ENCODE data around the gene CDT1. TPM values are rescaled to one million over a fixed set of nuclear protein-coding genes. Genes with fewer than 3 reads are reported as not detected.

Gene CDT1
- total RNA-seq, 1 experiment from 2014 or later: 160 TPM

GRCh38 chr16:88819126-88819525, 15.5 kb downstream of the CDT1 start:
- CTCF ChIA-PET: no interaction called here
- POLR2A ChIA-PET: no interaction called here
- DNase-seq (ENCODE audit: low read depth, low spot score) (no peak), ATAC-seq (no peak)
- TF ChIP-seq SP1 (IDR thresholded peaks at IDR 0.05; ENCODE audit: low read depth) (no peak), CEBPB (IDR thresholded peaks at IDR 0.05; ENCODE audit: low read depth) (no peak), FOSL1 (IDR thresholded peaks at IDR 0.05; ENCODE audit: low read depth) (no peak), SRF (IDR thresholded peaks at IDR 0.05; ENCODE audit: low read depth) (no peak), RAD21 (IDR thresholded peaks at IDR 0.05; ENCODE audit: low read depth) (no peak), EZH2 (IDR thresholded peaks at IDR 0.05) (no peak), POLR2A (IDR thresholded peaks at IDR 0.05; ENCODE audit: borderline replicate concordance, extremely low read depth, insufficient read depth, insufficient read length) (no peak), EGR1 (IDR thresholded peaks at IDR 0.05; ENCODE audit: low read depth) (no peak), JUND (IDR thresholded peaks at IDR 0.05) (no peak), TCF7L2 (IDR thresholded peaks at IDR 0.05; ENCODE audit: borderline replicate concordance, extremely low read depth, insufficient read depth, insufficient read length) (no peak), CTCF (IDR thresholded peaks at IDR 0.05 in 2 of 3, conservative IDR thresholded peaks at IDR 0.05 in 1 of 3; ENCODE audit: borderline replicate concordance in 1 of 3, insufficient read depth in 1 of 3, low read depth in 2 of 3, low read length in 2 of 3) (no peak), ZNF274 (IDR thresholded peaks at IDR 0.05; ENCODE audit: low read depth, low read length) (no peak), YY1 (IDR thresholded peaks at IDR 0.05; ENCODE audit: extremely low read depth, insufficient replicate concordance, low read depth, low read length) (no peak), ELF1 (IDR thresholded peaks at IDR 0.05; ENCODE audit: borderline replicate concordance, low read depth) (no peak), CBX3 (IDR thresholded peaks at IDR 0.05; ENCODE audit: low read depth) (no peak), EZH2phosphoT487 (IDR thresholded peaks at IDR 0.05; ENCODE audit: borderline replicate concordance) (no peak)
- TF ChIP-seq, protein P1, sequence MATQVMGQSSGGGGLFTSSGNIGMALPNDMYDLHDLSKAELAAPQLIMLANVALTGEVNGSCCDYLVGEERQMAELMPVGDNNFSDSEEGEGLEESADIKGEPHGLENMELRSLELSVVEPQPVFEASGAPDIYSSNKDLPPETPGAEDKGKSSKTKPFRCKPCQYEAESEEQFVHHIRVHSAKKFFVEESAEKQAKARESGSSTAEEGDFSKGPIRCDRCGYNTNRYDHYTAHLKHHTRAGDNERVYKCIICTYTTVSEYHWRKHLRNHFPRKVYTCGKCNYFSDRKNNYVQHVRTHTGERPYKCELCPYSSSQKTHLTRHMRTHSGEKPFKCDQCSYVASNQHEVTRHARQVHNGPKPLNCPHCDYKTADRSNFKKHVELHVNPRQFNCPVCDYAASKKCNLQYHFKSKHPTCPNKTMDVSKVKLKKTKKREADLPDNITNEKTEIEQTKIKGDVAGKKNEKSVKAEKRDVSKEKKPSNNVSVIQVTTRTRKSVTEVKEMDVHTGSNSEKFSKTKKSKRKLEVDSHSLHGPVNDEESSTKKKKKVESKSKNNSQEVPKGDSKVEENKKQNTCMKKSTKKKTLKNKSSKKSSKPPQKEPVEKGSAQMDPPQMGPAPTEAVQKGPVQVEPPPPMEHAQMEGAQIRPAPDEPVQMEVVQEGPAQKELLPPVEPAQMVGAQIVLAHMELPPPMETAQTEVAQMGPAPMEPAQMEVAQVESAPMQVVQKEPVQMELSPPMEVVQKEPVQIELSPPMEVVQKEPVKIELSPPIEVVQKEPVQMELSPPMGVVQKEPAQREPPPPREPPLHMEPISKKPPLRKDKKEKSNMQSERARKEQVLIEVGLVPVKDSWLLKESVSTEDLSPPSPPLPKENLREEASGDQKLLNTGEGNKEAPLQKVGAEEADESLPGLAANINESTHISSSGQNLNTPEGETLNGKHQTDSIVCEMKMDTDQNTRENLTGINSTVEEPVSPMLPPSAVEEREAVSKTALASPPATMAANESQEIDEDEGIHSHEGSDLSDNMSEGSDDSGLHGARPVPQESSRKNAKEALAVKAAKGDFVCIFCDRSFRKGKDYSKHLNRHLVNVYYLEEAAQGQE (IDR thresholded peaks at IDR 0.05; ENCODE audit: low read depth): no peak
- TF ChIP-seq, protein P2, sequence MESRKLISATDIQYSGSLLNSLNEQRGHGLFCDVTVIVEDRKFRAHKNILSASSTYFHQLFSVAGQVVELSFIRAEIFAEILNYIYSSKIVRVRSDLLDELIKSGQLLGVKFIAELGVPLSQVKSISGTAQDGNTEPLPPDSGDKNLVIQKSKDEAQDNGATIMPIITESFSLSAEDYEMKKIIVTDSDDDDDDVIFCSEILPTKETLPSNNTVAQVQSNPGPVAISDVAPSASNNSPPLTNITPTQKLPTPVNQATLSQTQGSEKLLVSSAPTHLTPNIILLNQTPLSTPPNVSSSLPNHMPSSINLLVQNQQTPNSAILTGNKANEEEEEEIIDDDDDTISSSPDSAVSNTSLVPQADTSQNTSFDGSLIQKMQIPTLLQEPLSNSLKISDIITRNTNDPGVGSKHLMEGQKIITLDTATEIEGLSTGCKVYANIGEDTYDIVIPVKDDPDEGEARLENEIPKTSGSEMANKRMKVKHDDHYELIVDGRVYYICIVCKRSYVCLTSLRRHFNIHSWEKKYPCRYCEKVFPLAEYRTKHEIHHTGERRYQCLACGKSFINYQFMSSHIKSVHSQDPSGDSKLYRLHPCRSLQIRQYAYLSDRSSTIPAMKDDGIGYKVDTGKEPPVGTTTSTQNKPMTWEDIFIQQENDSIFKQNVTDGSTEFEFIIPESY (IDR thresholded peaks at IDR 0.05; ENCODE audit: extremely low read depth, insufficient replicate concordance, low read length): no peak
- Histone ChIP-seq H3K4me2 (ENCODE audit: low read length) (no peak overlapping the region), H3K36me3 (ENCODE audit: control insufficient read depth in 1 of 2, insufficient read depth in 2 of 2, low read length in 2 of 2) (no peaks in the 10 kb centered on the region), H3K4me3 (replicated peaks in 1 of 2; ENCODE audit: low read depth in 1 of 2, low read length in 2 of 2) (no peak overlapping the region), H3K9ac (ENCODE audit: low read length) (no peak overlapping the region), H4K20me1 (ENCODE audit: insufficient read depth) (no peaks in the 10 kb centered on the region), H3K4me1 (ENCODE audit: control insufficient read depth in 1 of 2, insufficient read depth in 2 of 2, low read length in 2 of 2) (peaks cover 0 to 8% of the 10 kb centered on the region in 2 experiments; a peak in 1 of 4 replicates), H3K27ac (ENCODE audit: low read depth, low read length) (no peak overlapping the region), H2AFZ (ENCODE audit: low read depth, low read length, poor library complexity, severe bottlenecking) (no peak overlapping the region), H3K9me2 (ENCODE audit: insufficient read depth) (no peaks in the 10 kb centered on the region), H3K9me3 (ENCODE audit: control insufficient read depth in 1 of 2, insufficient read depth in 1 of 2, low read depth in 1 of 2, low read length in 2 of 2) (no peaks in the 10 kb centered on the region), H3K79me2 (ENCODE audit: insufficient read depth, low read length) (no peaks in the 10 kb centered on the region), H3K27me3 (ENCODE audit: insufficient read depth, low read length) (no peaks in the 10 kb centered on the region)
- intact Hi-C loops (cut with micrococcal nuclease): loop anchor here (10.0 kb wide), 2 partner anchors 236 to 746 kb away; partner anchors contain the start of gene RPL13
- RAD21 ChIA-PET (ENCODE audit: low non-redundant PET in 1 of 2, low total read pairs in 2 of 2, uncharacterized antibody in 2 of 2, unreplicated experiment in 2 of 2): no interaction called here
- no TSS peak for BruUV-seq (replicated peaks)
